D721Med (cell line): Measurements from ENCODE around the gene AP4M1.
A peak's percentile ranks its signal among the peaks of the same experiment; 100 is the strongest.
"Not testable (repeated sequence)": the region's sequence is repeated elsewhere in the genome, so short reads cannot be mapped to it uniquely, and the experiment has no call there.

ENCODE experiments used
- DNase-seq: peaks from one replicate; pipeline ENCODE4 v3.0.0; 2011; ENCODE audit warnings: low spot score; ENCODE audit not compliant: insufficient read length
- FAIRE-seq: peaks from 2 replicates; lab custom pipeline; 2011; peaks lifted over from hg19 to GRCh38; lab: Jason Lieb, UNC
- TF ChIP-seq, protein P1 (sequence below): IDR thresholded peaks from 2 replicates; pipeline ENCODE4 v1.5.1; 2012; ENCODE audit warnings: mild to moderate bottlenecking, control low read depth; ENCODE audit not compliant: insufficient read depth; ENCODE audit errors: missing control alignments

AP4M1 gene

DNA sequence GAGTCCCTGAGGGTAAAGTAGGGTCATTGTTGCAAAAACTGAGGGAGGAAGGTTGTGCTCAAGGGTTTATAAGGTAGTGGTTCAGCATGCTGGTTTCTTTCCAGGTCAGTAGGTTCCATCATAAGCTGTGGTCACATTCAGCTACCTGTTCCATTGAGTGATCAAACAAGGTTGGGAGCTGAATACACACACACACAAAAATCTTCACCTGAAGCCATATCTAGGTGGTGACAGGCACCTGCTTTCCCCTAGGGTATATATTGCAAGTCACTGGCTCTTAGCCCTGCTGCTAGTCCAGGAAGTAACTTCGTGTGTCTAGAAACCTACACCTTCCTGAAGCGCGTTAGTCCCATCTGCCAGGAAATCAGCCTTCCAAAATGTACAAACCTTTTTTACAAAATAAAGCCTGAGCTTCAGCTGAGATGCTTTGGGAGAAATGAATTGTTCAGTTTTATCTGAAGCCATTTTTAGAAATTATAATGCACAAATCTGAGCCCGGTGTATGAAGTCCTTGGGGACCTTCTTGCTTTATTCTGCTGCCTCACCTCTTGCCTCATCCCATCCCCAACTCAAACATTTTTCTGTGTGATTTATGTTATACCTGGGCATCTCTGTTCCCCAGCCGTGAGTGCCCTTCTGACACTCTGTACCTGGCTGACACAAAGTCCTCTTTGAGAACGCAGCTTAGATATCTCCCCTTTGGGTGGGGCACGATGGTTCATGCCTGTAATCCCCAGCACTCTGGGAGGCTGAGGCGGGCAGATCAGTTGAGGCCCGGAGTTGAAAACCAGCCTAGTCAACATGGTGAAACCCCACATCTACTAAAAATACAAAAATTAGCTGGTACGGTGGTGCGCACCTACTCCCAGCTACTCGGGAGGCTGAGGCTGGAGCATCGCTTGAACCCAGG, 36.7 kb downstream of the AP4M1 start:
- TF ChIP-seq, protein P1, sequence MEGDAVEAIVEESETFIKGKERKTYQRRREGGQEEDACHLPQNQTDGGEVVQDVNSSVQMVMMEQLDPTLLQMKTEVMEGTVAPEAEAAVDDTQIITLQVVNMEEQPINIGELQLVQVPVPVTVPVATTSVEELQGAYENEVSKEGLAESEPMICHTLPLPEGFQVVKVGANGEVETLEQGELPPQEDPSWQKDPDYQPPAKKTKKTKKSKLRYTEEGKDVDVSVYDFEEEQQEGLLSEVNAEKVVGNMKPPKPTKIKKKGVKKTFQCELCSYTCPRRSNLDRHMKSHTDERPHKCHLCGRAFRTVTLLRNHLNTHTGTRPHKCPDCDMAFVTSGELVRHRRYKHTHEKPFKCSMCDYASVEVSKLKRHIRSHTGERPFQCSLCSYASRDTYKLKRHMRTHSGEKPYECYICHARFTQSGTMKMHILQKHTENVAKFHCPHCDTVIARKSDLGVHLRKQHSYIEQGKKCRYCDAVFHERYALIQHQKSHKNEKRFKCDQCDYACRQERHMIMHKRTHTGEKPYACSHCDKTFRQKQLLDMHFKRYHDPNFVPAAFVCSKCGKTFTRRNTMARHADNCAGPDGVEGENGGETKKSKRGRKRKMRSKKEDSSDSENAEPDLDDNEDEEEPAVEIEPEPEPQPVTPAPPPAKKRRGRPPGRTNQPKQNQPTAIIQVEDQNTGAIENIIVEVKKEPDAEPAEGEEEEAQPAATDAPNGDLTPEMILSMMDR = no peak
- DNase-seq (no peak), FAIRE-seq (no peak)

DNA sequence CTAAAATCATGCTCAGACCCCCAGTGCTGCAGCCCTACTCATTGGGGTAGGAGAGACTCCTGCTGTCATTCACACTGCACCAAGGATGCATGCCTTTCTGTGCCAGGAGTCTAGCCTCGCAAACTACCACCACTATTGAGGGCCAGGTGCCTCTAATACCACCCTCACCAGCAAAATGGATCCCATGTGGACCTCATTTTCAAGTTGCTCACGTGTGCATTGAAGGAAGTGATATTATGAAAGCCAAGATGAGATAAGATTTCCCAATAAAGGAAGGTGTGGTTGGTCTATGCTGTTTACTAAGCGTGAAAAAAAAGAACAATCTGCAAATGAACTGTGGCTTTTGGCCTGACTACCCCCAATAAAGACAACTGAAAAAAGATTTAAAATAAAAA, 40.1 kb downstream of the AP4M1 start:
- TF ChIP-seq, protein P1 = no peak
- FAIRE-seq = no peak
- no peak for DNase-seq

DNA sequence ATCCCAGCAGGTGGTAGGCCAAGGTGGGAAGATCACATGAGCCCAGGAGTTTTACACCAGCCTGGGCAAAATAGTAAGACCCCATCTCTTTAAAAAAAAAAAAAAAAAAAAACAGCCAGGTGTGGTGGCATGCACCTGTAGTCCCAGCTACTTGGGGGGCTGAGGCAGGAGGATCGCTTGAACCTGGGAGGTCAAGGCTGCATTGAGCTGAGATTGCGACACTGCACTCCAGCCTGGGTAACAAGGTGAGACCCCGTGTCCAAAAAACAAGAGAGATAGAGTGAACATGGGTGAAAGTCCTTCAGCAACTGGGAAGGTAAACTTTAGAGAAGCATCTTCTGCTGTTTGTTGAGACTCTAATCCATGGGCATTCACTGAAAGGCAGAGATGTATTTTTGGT, 41.0 kb downstream of the AP4M1 start:
- TF ChIP-seq, protein P1 = no peak
- FAIRE-seq = no peak

DNA sequence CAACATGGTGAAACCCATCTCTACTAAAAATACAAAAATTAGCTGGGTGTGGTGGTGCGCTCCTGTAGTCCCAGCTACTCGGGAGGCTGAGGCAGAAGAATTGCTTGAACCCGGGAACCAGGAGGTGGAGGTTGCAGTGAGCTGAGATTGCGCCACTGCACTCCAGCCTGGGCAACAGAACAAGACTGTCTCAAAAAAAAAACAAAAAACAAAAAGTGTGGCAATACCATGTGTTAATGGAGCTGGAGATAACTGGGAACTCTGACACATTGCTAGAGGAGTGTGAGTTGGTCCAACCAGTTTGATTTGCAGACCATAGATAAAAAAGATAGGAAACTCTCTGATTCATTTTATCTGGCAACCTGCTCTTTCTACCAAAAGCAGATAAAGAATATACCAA, 44.9 kb downstream of the AP4M1 start:
- DNase-seq, FAIRE-seq: not testable (repeated sequence)

More for the DNA sequence above, 41.0 kb downstream of the AP4M1 start:
- no peak for DNase-seq

DNA sequence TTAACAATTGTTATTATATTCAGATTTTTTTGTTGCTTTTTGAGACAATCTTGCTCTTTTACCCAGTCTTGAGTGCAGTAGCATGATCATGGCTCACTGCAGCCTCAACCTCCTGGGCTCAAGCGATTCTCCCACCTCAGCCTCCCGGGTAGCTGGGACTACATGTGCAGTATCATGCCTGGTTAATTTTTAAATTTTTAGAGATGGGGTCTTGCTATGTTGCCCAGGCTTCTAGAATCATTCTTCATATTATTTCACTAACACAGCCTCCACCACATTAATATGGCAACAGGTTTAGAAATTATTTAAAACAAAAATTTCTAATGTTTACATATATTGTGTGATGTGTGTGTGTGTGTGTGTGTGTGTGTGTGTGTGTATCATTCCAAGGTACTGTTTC, 45.8 kb downstream of the AP4M1 start:
- DNase-seq = no peak
- TF ChIP-seq, protein P1 = no peak
- FAIRE-seq = no peak

DNA sequence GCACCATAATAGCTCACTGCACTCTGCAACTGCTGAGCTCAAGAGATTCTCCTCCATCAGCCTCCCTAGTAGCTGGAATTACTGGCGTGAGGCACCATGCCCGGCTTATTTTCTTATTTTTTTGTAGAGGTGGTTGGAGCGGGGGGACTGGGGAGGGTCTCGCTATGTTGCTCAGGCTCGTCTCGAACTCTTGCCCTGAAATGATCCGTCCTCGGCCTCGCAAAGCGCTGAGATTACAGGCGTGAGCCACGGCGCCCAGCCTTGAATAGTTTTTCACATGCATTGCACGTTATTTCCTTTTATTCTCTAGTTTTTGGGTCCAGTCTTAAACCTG, 46.7 kb downstream of the AP4M1 start:
- FAIRE-seq = no peak
- TF ChIP-seq, protein P1 = no peak
- DNase-seq = no peak

DNA sequence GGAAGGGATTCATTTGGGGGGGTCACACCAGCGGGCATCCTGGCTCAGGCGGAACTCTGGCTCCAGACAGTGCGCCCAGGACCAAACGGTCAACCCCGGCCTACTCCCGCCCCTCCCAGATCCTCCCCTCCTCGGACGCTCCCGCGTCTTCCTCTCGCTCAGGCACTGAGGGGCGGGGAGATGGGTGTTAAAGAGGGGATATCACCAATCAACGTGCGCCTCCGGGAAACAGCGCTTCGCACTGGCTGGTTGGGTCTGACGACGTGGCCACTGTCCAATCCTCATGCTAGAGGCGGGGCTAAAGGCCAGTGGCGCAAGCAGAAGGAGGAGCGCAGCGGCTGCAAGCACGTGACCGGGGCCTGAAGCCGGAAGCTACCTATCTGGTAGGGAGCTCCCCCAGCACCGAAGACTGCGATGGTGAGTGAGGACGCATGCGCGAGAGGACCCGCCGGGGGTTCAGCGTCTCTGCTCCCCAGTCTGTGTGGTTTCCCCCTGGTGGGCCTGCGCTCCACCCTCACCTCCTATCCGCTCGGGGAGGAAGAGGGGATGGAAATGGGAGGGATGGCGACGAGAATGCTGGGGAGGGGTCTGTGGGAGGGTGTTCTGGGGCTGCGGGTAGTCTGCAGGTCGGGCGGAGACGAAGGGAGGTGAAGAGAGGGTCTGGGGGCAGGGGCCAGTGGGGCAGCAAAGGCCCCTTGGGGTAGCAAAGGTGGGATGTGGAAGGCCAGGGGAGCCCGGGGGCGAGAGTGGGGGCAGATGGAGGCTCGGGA, 47.3 kb downstream of the AP4M1 start, which contains the start of gene LAMTOR4:
LAMTOR4 (plus strand) TSS at position 360 of the 770 bp plus-strand sequence; CDS start at position 415, 55 bp downstream.
- TF ChIP-seq, protein P1 = no peak
- peak; percentile 75 for FAIRE-seq
- peak; percentile 95 for DNase-seq
